HEK293T (cell line): Measurements from ENCODE around the gene DDC.
"Not testable (repeated sequence)": the region's sequence is repeated elsewhere in the genome, so short reads cannot be mapped to it uniquely, and the experiment has no call there.

Source experiments
- CTCF ChIA-PET: fragments of 350-600 bp; formaldehyde crosslinking; extraction: SDS; loops from one replicate; lab custom pipeline; 2021; ENCODE audit warnings: antibody characterized with exemption, inconsistent platforms; lab: Yijun Ruan, JAX
- POLR2A ChIA-PET: fragments of 350-600 bp; formaldehyde crosslinking; extraction: SDS; loops from one replicate; lab custom pipeline; 2020; ENCODE audit warnings: antibody characterized with exemption, inconsistent platforms; lab: Yijun Ruan, JAX
- DNase-seq: peaks from one replicate; pipeline ENCODE4 v3.0.0; 2012; ENCODE audit warnings: mixed read lengths; ENCODE audit errors: extremely low spot score
- ARNT ChIP-seq: fragments of 450-650 bp; IDR thresholded peaks from 2 replicates; pipeline ENCODE4 v1.6.1; 2017; ENCODE audit warnings: mild to moderate bottlenecking
- BHLHE40 ChIP-seq: fragments of 450-650 bp; IDR thresholded peaks from 2 replicates; pipeline ENCODE4 v1.6.1; 2016; ENCODE audit warnings: mild to moderate bottlenecking, moderate library complexity, borderline replicate concordance
- CTBP1 ChIP-seq: fragments of 450-650 bp; IDR thresholded peaks from 2 replicates; pipeline ENCODE4 v1.6.1; 2016; ENCODE audit warnings: borderline replicate concordance
- ELF4 ChIP-seq: fragments of 450-650 bp; IDR thresholded peaks from 2 replicates; pipeline ENCODE4 v1.6.1; 2017; ENCODE audit warnings: antibody characterized with exemption
- FOXA1 ChIP-seq: fragments of 450-650 bp; IDR thresholded peaks from 2 replicates; pipeline ENCODE4 v1.6.1; 2016; ENCODE audit warnings: mild to moderate bottlenecking
- FOXK2 ChIP-seq: fragments of 450-650 bp; IDR thresholded peaks from 2 replicates; pipeline ENCODE4 v1.6.1; 2016; ENCODE audit warnings: mild to moderate bottlenecking
- FOXM1 ChIP-seq: fragments of 450-650 bp; IDR thresholded peaks from 2 replicates; pipeline ENCODE4 v1.6.1; 2017; ENCODE audit warnings: mild to moderate bottlenecking, borderline replicate concordance
- HDGF ChIP-seq: fragments of 450-650 bp; IDR thresholded peaks from 2 replicates; pipeline ENCODE4 v1.6.1; 2017; ENCODE audit warnings: antibody characterized with exemption, borderline replicate concordance
- L3MBTL2 ChIP-seq: fragments of 450-650 bp; conservative IDR thresholded peaks from 2 replicates; pipeline ENCODE4 v1.6.1; 2016; ENCODE audit warnings: mild to moderate bottlenecking
- LEF1 ChIP-seq: fragments of 450-650 bp; IDR thresholded peaks from 2 replicates; pipeline ENCODE4 v1.6.1; 2017; ENCODE audit warnings: mild to moderate bottlenecking, borderline replicate concordance
- NFRKB ChIP-seq: fragments of 450-650 bp; IDR thresholded peaks from 2 replicates; pipeline ENCODE4 v1.6.1; 2016; ENCODE audit warnings: mild to moderate bottlenecking, moderate library complexity
- SP1 ChIP-seq: fragments of 450-650 bp; IDR thresholded peaks from 2 replicates; pipeline ENCODE4 v1.6.1; 2017
- SUZ12 ChIP-seq: fragments of 450-650 bp; IDR thresholded peaks from 2 replicates; pipeline ENCODE4 v1.6.1; 2016; ENCODE audit warnings: mild to moderate bottlenecking
- TARDBP ChIP-seq: fragments of 450-650 bp; IDR thresholded peaks from 2 replicates; pipeline ENCODE4 v1.6.1; 2016
- ZNF384 ChIP-seq: fragments of 450-650 bp; IDR thresholded peaks from 2 replicates; pipeline ENCODE4 v1.6.1; 2016
- TF ChIP-seq, protein P1 (sequence below): fragments of 450-650 bp; IDR thresholded peaks from 2 replicates; pipeline ENCODE4 v1.6.1; 2016

Gene DDC

GRCh38 chr7:50531928-50532327 is 33.3 kb downstream of the DDC start:
- ChIA-PET POLR2A (no interaction called here), CTCF (interaction anchor here (1.2 kb wide), 1 partner anchor 64 kb away, joined by 3 read pairs; no protein-coding TSS in a partner anchor)
- no peak for DNase-seq
- TF ChIP-seq L3MBTL2 (no peak), FOXM1 (no peak), ARNT (no peak), NFRKB (no peak), HDGF (no peak), FOXA1 (no peak), LEF1 (no peak), SP1 (no peak), SUZ12 (no peak)
- TF ChIP-seq, protein P1, sequence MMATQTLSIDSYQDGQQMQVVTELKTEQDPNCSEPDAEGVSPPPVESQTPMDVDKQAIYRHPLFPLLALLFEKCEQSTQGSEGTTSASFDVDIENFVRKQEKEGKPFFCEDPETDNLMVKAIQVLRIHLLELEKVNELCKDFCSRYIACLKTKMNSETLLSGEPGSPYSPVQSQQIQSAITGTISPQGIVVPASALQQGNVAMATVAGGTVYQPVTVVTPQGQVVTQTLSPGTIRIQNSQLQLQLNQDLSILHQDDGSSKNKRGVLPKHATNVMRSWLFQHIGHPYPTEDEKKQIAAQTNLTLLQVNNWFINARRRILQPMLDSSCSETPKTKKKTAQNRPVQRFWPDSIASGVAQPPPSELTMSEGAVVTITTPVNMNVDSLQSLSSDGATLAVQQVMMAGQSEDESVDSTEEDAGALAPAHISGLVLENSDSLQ: no peak

DNA sequence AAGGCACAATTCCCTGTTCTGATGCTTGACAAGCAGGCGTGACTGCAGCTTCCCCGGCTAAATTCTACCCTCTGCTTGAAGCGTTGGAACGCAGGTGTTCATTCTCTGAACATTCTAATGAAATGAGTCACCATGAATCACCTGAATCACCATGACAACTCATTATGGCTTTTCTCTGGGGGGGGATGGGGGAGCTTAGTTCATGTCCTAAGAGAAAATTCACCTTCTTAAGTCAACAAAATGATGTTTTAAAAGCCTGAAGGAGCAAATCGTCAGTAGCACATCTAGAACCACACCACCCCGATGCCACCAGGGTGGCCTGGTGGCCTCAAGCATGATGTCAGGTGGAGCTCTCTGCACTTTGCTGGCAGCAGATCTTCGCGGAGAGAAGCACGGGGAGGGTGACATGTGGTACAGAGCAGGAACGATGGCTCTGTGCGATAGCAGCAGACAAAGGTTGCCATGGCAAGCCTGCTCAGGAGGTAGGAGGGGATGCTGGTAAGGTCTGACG is 33.7 kb downstream of the DDC start:
- no peak for TF ChIP-seq SUZ12
- TF ChIP-seq SP1: no peak
- TF ChIP-seq, protein P1: no peak
- no peak for TF ChIP-seq ARNT
- no peak for TF ChIP-seq BHLHE40
- no peak for TF ChIP-seq FOXM1
- no peak for TF ChIP-seq FOXA1
- TF ChIP-seq CTBP1: no peak
- no peak for TF ChIP-seq FOXK2
- TF ChIP-seq HDGF: no peak
- no peak for TF ChIP-seq NFRKB
- no peak for TF ChIP-seq LEF1
- TF ChIP-seq ELF4: no peak
- POLR2A ChIA-PET: no interaction called here
- DNase-seq: no peak
- CTCF ChIA-PET: interaction anchor here (1.2 kb wide), 1 partner anchor 64 kb away, joined by 3 read pairs; no protein-coding TSS in a partner anchor

- POLR2A ChIA-PET: no interaction called here
- no peak for DNase-seq
- CTCF ChIA-PET: interaction anchor here (1.2 kb wide), 1 partner anchor 63 kb away, joined by 3 read pairs; no protein-coding TSS in a partner anchor
- TF ChIP-seq HDGF (no peak), NFRKB (no peak), LEF1 (no peak), L3MBTL2 (no peak), CTBP1 (no peak), TARDBP (no peak), BHLHE40 (no peak), FOXA1 (no peak), ARNT (no peak), FOXM1 (no peak)
- TF ChIP-seq, protein P1: no peak
These were observed 34.4 kb downstream of the DDC start for GRCh38 chr7:50530766-50531165.

DNA sequence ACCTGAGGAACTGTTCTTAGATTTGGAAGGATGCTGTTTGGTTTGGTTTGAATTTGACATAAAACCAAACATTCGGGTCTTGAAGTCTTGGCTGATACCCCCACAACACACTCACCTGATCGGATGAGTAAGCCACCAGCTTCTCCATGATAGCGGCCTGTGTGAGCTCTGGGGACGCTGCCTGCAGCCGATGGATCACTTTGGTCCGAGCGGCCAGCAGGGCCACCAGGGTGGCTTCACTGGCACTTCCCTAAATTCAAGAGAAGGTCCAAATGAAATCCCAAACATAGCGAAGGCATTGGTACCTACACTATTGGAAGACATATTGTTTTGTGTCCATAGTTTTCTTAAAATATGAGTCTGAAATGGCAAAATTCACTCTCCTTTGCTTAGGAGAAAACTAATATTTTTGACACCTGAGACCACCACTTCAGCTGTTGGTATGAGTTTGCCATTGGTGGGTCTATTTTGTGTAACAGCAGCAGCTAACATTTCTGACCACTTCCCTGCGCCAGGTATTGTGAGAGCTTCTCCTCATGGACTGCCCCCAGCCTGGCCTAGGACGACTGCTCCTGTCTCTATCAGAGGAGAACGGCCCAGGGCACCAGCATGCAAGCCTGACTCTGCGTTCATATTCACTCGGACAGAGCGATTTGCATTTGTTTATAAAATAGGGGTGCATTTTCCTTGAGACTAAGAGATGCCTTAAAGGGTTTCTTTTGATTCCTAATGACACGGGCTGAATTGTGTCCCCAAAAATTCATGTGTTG is 35.9 kb downstream of the DDC start:
- POLR2A ChIA-PET: no interaction called here
- no peak for DNase-seq
- CTCF ChIA-PET: no interaction called here
- no peak for TF ChIP-seq L3MBTL2
- no peak for TF ChIP-seq HDGF
- TF ChIP-seq, protein P1: no peak
- no peak for TF ChIP-seq BHLHE40

GRCh38 chr7:50528266-50529092 is 36.7 kb downstream of the DDC start:
- POLR2A ChIA-PET: no interaction called here
- no peak for TF ChIP-seq ELF4
- TF ChIP-seq SUZ12: no peak
- TF ChIP-seq ZNF384: no peak
- no peak for TF ChIP-seq LEF1
- no peak for TF ChIP-seq FOXA1
- no peak for TF ChIP-seq SP1
- TF ChIP-seq TARDBP: no peak
- TF ChIP-seq NFRKB: no peak
- no peak for TF ChIP-seq FOXM1
- TF ChIP-seq FOXK2: no peak
- TF ChIP-seq, protein P1: no peak
- TF ChIP-seq BHLHE40: no peak
- TF ChIP-seq CTBP1: no peak
- TF ChIP-seq ARNT: no peak
- no peak for TF ChIP-seq HDGF
- no peak for TF ChIP-seq L3MBTL2
- CTCF ChIA-PET: no interaction called here
- DNase-seq: no peak

DNA sequence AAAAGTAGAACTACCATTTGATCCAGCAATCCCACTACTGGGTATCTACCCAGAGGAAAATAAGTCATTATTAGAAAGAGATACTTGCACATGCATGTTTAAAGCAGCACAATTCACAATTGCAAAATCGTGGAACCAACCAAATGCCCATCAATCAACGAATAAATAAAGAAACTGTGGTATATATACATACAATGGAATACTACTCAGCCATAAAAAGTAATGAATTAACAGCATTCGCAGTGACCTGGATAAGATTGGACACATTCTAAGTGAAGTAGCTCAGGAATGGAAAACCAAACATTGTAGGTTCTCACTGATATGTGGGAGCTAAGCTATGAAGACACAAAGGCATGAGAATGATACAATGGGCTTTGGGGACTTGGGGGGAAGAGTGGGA is 45.9 kb downstream of the DDC start:
- POLR2A ChIA-PET, CTCF ChIA-PET, DNase-seq: not testable (repeated sequence)
